ENCODE measurements around the gene SIRPA.
A peak's percentile ranks its signal among the peaks of the same experiment; 100 is the strongest.
"Not testable (repeated sequence)": the region's sequence is repeated elsewhere in the genome, so short reads cannot be mapped to it uniquely, and the experiment has no call there.

Gene SIRPA

GRCh38 chr20:1909097-1909496 is 13.9 kb downstream of the SIRPA start:
- DNase-seq, result no peak

DNA sequence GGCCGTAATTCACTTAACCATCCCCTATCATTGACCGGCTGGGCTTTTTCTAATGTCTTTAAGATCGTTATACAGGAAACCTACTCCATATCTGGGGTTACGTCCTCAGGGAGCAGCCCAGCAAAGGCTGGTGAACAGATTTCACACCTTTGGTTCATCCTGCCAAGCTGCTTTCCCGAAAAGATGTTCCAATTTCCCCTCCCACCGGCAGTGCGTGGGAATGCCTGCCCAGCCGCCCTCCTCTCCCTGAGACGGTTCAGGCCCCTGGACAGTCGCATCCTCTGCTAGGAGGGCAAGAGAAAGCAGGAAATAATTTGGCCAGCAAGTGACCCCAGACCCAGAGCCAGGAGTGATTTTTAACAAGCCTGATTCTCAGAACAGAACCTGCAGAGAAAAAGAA is 16.3 kb downstream of the SIRPA start:
- no peak for DNase-seq

GRCh38 chr20:1912053-1912452 is 16.8 kb downstream of the SIRPA start:
- no peak for DNase-seq

GRCh38 chr20:1912646-1913045 is 17.4 kb downstream of the SIRPA start:
- no peak for DNase-seq

GRCh38 chr20:1915233-1915632 is 20.0 kb downstream of the SIRPA start:
- not testable (repeated sequence) for DNase-seq

GRCh38 chr20:1915725-1916124 is 20.5 kb downstream of the SIRPA start:
- DNase-seq, result no peak

DNA sequence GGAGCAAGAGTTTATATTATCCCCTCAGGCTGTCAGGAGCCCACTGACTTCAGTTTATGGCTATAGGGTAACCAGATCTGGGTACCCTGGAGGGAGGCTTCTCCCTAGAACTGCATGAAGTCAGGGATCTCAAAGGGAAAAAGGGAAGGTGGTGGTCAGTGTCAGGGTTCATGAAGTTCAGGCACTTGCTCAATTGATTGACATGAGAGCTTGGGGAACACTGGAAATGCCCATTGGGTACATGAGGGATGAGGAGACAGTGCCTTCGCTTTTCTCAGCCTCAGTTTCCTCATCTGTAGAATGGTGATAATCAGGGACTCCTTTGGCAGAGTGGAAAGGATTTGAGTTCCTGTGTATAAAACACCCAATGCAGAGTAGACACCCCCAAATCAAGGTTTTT is 22.6 kb downstream of the SIRPA start:
- DNase-seq, result no peak

- DNase-seq, result no peak
Observed at GRCh38 chr20:1918491-1919165, 23.4 kb downstream of the SIRPA start.

- no peak for DNase-seq
Observed at GRCh38 chr20:1920252-1920651, 25.0 kb downstream of the SIRPA start.

DNA sequence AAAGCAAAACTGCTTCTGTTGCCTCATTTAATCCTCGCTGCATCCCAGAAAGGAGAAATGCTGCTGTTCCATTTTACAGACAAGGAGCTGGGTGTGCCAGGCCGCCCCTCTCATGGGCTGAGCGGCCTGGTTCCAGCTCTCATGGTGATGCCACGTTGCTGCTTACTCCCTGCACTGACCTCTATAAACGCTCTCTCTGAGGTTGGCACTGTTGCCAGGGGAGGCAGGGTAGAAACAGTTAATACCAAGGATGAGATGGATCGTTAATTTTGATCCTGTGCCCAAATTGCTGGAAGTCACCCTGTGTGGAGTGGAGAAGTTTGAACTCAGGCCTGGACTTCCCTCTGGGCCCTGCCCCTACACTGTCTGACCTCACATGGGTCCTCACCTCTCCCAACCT is 25.6 kb downstream of the SIRPA start:
- no peak for DNase-seq

- not testable (repeated sequence) for DNase-seq
Observed at GRCh38 chr20:1921985-1922384, 26.8 kb downstream of the SIRPA start.

- no peak for DNase-seq
Observed at GRCh38 chr20:1922786-1923185, 27.6 kb downstream of the SIRPA start.

DNA sequence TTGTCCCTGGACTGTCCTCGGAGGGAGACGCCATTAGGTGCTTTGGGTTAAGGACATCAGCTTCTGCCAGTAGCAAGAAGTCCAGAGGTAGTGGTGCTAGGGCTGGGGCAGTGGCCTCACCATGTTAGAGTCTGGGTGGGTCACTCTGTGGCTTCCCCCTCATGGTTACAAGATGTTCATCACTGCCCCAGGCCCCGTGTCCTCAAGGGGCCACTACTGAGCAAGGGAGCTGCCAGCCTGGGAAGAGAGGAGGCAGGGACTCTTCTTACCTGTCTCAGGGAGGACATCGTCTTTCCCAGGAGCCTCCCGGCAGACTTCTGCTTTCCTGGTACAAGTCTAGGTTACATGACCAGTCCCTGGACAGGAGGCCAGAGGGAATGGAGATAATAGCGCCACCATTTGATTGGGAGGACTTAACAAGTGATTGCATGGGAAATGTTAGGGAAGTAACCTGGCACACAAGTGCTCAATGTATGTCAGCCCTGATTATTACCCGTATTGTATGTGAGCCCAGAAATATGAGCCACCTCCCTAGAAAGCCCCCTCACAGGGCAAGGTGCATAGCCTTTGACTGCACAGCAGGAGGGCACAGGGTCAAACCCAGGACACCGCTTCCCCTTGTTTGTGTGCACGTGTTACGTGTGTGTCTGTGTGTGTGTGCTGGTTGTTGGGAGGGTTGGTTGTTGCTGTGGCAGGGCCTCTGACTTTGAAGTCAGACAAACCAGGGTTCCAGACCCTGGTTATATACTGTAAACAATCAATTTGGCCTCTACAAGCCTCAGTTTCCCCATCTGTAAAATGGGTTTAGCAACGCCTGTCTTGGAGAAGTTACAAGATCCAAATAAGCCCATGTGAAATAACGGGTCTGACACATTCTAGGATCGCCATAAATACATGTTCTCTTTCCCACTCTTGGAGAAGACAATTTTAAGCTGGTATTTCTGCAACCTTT is 30.0 kb downstream of the SIRPA start:
- DNase-seq, result no peak

- no peak for DNase-seq
Observed at GRCh38 chr20:1926237-1926636, 31.0 kb downstream of the SIRPA start.

DNA sequence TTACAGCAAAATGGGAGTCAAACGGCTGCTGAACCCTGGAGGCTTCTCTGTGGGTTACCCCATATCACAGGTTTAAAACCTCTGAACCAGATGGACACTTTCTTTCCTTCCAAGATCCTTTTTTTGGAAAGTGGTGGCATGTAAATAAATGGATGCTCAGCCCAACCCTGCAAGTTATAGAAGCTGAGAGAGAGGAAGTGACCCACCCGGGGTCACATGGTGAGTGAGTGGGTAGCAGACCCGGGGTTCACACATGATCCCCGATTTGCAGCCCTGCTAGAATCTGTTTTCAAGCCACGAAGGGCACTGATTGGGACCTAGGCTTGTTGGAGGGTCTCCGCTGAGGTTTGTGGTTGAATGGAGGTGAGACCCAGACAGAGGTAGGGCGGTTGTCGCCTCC is 32.0 kb downstream of the SIRPA start:
- DNase-seq, result no peak

DNA sequence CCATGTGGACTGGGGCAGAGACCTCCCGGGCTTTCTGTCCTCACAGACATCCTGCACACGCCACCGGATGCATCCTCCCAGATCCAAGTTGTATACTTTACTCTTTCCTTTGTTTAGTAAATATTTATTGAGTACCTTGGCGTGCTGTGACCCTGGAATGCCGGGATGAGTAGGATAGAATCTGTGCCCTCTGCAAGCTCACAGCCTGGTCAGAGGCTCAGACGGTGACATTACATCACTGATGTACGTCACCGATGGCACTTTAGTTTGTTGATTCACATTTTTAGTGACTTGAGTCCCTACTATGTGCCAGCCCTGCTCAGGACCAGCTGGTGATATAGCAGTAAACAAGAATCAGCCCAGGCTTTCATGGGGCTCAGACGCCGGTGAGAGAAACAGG is 32.9 kb downstream of the SIRPA start:
- no peak for DNase-seq

DNA sequence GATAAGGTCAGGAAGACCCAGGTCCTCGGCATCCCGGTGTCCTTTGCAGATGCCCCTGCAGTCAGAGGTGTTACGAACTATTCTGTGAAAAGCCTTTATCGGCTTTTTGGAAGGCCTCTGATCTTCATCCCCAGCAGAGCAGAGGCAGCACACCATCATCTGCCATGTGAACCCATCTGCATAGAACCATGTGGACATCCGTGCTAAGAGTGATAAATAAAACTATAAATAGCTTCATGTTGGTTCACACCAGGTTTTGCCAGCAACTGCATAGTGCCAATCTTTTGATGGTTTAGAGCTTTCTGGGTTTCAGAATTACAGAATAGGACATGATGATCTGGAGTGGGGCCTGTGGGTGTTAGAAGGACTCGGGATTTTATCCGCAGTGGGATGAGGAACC is 33.6 kb downstream of the SIRPA start:
- DNase-seq, result no peak

DNA sequence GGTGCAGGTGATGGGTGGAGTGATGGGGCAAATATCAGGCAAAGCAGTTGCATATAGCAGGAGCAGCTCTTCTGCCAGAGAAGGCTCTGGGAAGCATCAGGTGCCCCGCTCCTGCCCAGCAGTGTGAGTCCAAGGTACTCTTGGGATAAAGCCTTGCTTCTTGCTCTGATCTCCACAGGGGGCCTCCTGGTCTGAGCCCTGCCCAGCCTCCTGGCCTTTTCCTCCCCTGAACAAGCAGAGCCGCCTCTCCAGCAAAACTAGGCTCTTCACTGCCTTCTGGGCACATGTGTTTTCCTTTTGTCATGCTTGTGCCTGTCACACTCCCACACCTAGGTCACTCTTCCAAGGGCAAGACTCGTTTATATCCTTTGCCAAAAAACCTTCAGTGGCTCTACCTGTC is 34.3 kb downstream of the SIRPA start:
- no peak for DNase-seq

GRCh38 chr20:1930165-1930564 is 35.0 kb downstream of the SIRPA start:
- no peak for DNase-seq

DNA sequence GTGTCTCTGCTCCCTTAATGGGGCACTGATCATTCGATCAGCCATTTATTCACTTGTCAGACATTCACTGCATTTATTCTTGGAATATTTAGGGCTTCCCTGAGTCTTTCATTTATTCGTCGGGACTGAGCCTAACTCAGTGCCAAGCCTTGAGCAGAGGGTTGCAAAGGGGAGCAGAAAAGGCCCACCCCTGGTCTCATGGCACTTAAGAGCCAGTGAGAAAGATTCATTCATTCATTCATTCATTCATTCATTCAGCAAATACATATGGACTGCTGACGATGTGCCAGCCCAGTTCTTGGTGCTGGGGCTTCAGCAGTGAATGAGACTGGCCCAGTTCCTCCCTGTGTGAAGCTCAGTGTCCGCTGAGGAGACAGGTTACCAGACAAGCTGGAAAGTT is 36.6 kb downstream of the SIRPA start:
- no peak for DNase-seq

DNA sequence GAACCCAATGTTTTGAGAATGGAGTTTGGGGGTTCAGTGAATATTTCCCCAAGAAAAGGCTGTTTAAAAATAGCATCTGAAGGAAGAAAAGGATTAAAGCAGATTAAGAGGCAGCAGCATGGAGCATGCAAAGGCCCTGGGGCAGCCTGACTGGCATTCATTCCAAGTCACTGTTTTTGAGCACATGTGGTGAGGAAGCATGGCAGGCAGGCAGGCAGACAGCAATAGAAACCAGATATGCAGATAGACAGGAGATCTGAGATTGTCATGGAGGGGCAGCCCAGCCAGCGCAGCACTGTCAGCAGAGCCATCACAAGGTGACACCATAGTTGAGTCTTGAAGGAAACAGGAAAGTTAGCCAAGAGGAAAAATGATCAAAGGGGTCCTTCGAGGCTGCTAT is 37.8 kb downstream of the SIRPA start:
- DNase-seq, result no peak

GRCh38 chr20:1933465-1933870 is 38.3 kb downstream of the SIRPA start:
- DNase-seq, result peak; percentile 29

DNA sequence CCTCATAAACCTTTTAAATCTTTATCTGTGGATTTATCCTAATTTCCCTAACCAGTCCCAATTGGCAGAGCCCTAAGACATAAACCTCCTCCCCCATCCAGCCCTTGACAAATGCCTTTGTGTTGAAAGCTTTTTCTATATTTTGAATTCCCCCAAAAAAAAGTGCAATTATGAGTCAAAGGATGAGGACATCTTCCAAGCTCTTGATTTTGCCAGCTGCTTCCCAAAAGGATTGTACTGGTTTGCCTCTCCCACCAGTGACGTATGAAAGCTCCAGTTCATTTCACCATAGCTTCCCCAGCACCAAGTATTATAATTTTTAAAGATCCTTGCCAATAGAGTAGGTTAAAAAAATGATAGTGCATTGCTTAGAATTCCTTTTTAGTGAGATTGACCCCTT is 38.9 kb downstream of the SIRPA start:
- DNase-seq, result peak; percentile 68

Data from NCI-H226 (cell line).